H1 (cell line): ENCODE results near the gene LRRTM4. TPM values are rescaled to one million over a fixed set of nuclear protein-coding genes. Genes with fewer than 3 reads are reported as not detected.

Experiments
- CTCF ChIA-PET: fragments of 300-600 bp; sonication (Branson Sonifier 250); formaldehyde crosslinking; loops from one replicate; lab custom pipeline; 2021; ENCODE audit not compliant: partially characterized antibody; lab: Charles Lee
- POLR2A ChIA-PET: fragments of 300-600 bp; sonication (Branson Sonifier 250); formaldehyde crosslinking; loops from one replicate; lab custom pipeline; 2021; ENCODE audit warnings: inconsistent platforms; ENCODE audit not compliant: partially characterized antibody; lab: Charles Lee
- DNase-seq, 2 experiments: peaks; one replicate each; pipeline versions ENCODE4 v3.0.0 to v3.0.0-alpha.2; 2010 to 2022; ENCODE audit warnings: low spot score in 2 of 2, low read depth in 1 of 2, mixed read lengths in 1 of 2
- FAIRE-seq: peaks from 2 replicates; lab custom pipeline; 2011; peaks lifted over from hg19 to GRCh38; lab: Jason Lieb, UNC
- H2AFZ ChIP-seq: 2 replicates; pipeline ENCODE4 v1.8.1; 2012; ENCODE audit warnings: low read length, inconsistent platforms
- H2AK5ac ChIP-seq: 2 replicates; pipeline ENCODE4 v1.6.1; 2013; ENCODE audit warnings: low read depth, low read length
- H2BK120ac ChIP-seq: replicated peaks from 2 replicates; pipeline ENCODE3; 2013; ENCODE audit warnings: low read depth, low read length, inconsistent platforms
- H2BK12ac ChIP-seq: 2 replicates; pipeline ENCODE4 v1.6.1; 2013; ENCODE audit warnings: low read depth, low read length
- H2BK15ac ChIP-seq: 2 replicates; pipeline ENCODE4 v1.6.1; 2013; ENCODE audit warnings: low read length
- H2BK20ac ChIP-seq: 2 replicates; pipeline ENCODE4 v1.6.1; 2013; ENCODE audit warnings: low read length
- H2BK5ac ChIP-seq: 2 replicates; pipeline ENCODE4 v1.6.1; 2013; ENCODE audit warnings: low read depth, low read length
- H3K14ac ChIP-seq: 2 replicates; pipeline ENCODE4 v1.6.1; 2013; ENCODE audit warnings: inconsistent platforms; ENCODE audit not compliant: insufficient read length
- H3K18ac ChIP-seq: 2 replicates; pipeline ENCODE4 v1.6.1; 2013; ENCODE audit warnings: low read length; ENCODE audit errors: extremely low read depth
- H3K23ac ChIP-seq: 2 replicates; pipeline ENCODE4 v1.6.1; 2013; ENCODE audit warnings: inconsistent platforms; ENCODE audit not compliant: insufficient read length
- H3K23me2 ChIP-seq: 2 replicates; pipeline ENCODE4 v1.6.1; 2013; ENCODE audit warnings: low read depth, low read length
- H3K27ac ChIP-seq: 2 replicates; pipeline ENCODE4 v1.6.1; 2011; ENCODE audit warnings: low read depth, low read length, inconsistent platforms
- H3K27me3 ChIP-seq, 4 experiments: replicated peaks in 1 of 4; 1 replicate in 1 of 4; 2 replicates in 3 of 4; pipeline versions ENCODE4 v1.6.1 to v1.8.1; 2011 to 2013; ENCODE audit warnings: low read length in 3 of 4, mild to moderate bottlenecking in 3 of 4, inconsistent platforms in 2 of 4, mixed read lengths in 2 of 4, moderate library complexity in 1 of 4; ENCODE audit not compliant: control insufficient read depth in 3 of 4, insufficient read depth in 3 of 4; ENCODE audit errors: extremely low read depth in 1 of 4
- H3K36me3 ChIP-seq, 4 experiments: 2 replicates each; pipeline versions ENCODE4 v1.6.1 to v1.8.1; 2011 to 2013; ENCODE audit warnings: mild to moderate bottlenecking in 4 of 4, low read length in 3 of 4, moderate library complexity in 2 of 4, control low read depth in 1 of 4, inconsistent platforms in 1 of 4; ENCODE audit not compliant: insufficient read depth in 4 of 4, control insufficient read depth in 2 of 4
- H3K4ac ChIP-seq: replicated peaks from 2 replicates; pipeline ENCODE3; 2013; ENCODE audit warnings: low read length, low read depth, mixed read lengths, inconsistent platforms; ENCODE audit not compliant: insufficient read length
- H3K4me1 ChIP-seq, 4 experiments: replicated peaks in 1 of 4; 1 replicate in 1 of 4; 2 replicates in 3 of 4; pipeline versions ENCODE4 v1.6.1 to v1.8.1; 2011 to 2013; ENCODE audit warnings: low read length in 3 of 4, inconsistent platforms in 2 of 4, mixed read lengths in 1 of 4; ENCODE audit not compliant: insufficient read depth in 4 of 4, control insufficient read depth in 3 of 4
- H3K4me2 ChIP-seq, 2 experiments: 2 replicates each; pipeline versions ENCODE4 v1.6.1 to v1.8.1; 2011 to 2013; ENCODE audit warnings: low read depth in 2 of 2, low read length in 2 of 2, control low read depth in 1 of 2, inconsistent platforms in 1 of 2, mild to moderate bottlenecking in 1 of 2; ENCODE audit not compliant: insufficient read depth in 1 of 2
- H3K4me3 ChIP-seq, 4 experiments: fragments of 200-600, 300-600 bp in 1 of 4; sonication (generic), shearing (Covaris generic), sonication (Bioruptor Twin) in 1 of 4; 2 replicates each; pipeline versions ENCODE4 v1.5.1 to v1.8.1; 2011 to 2016; ENCODE audit warnings: low read length in 4 of 4, low read depth in 3 of 4, control low read depth in 2 of 4, inconsistent platforms in 2 of 4, mild to moderate bottlenecking in 2 of 4, mixed read lengths in 1 of 4, moderate library complexity in 1 of 4; ENCODE audit not compliant: insufficient read depth in 2 of 4; ENCODE audit errors: extremely low read depth in 1 of 4
- H3K56ac ChIP-seq: replicated peaks from 2 replicates; pipeline ENCODE3; 2013; ENCODE audit warnings: low read depth, mild to moderate bottlenecking, mixed read lengths, low read length, inconsistent platforms; ENCODE audit not compliant: insufficient read length
- H3K79me1 ChIP-seq: 2 replicates; pipeline ENCODE4 v1.6.1; 2013; ENCODE audit warnings: low read depth, low read length, control low read depth
- H3K79me2 ChIP-seq, 2 experiments: 2 replicates each; pipeline versions ENCODE4 v1.6.1 to v1.8.1; 2012 to 2013; ENCODE audit warnings: low read length in 2 of 2, mild to moderate bottlenecking in 2 of 2, inconsistent platforms in 1 of 2; ENCODE audit not compliant: insufficient read depth in 2 of 2, control insufficient read depth in 1 of 2
- H3K9ac ChIP-seq, 4 experiments: replicated peaks in 1 of 4; 1 replicate in 1 of 4; 2 replicates in 3 of 4; pipeline versions ENCODE4 v1.6.1 to v1.8.1; 2011 to 2013; ENCODE audit warnings: low read depth in 3 of 4, low read length in 3 of 4, control low read depth in 2 of 4, mild to moderate bottlenecking in 2 of 4, moderate library complexity in 2 of 4, inconsistent platforms in 1 of 4; ENCODE audit errors: extremely low read depth in 1 of 4
- H3K9me3 ChIP-seq, 2 experiments: 2 replicates each; pipeline versions ENCODE4 v1.6.1 to v1.8.1; 2012 to 2013; ENCODE audit warnings: mild to moderate bottlenecking in 2 of 2, moderate library complexity in 2 of 2, control low read depth in 1 of 2, inconsistent platforms in 1 of 2, low read depth in 1 of 2, low read length in 1 of 2, mixed read lengths in 1 of 2; ENCODE audit not compliant: insufficient read depth in 2 of 2
- H4K20me1 ChIP-seq, 2 experiments: replicated peaks in 1 of 2; 2 replicates each; pipeline versions ENCODE3 to v1.8.1; 2011 to 2013; ENCODE audit warnings: inconsistent platforms in 2 of 2, low read length in 2 of 2, mild to moderate bottlenecking in 1 of 2; ENCODE audit not compliant: insufficient read depth in 2 of 2, control insufficient read depth in 1 of 2
- H4K5ac ChIP-seq: 2 replicates; pipeline ENCODE4 v1.6.1; 2013; ENCODE audit warnings: low read length, low read depth, mixed read lengths, inconsistent platforms; ENCODE audit not compliant: insufficient read length
- H4K8ac ChIP-seq: 2 replicates; pipeline ENCODE4 v1.8.0; 2013; ENCODE audit warnings: mild to moderate bottlenecking, moderate library complexity, low read length, inconsistent platforms; ENCODE audit not compliant: insufficient read depth; ENCODE audit errors: extremely low read depth
- H4K91ac ChIP-seq: replicated peaks from 2 replicates; pipeline ENCODE3; 2013; ENCODE audit warnings: low read length, mixed read lengths, inconsistent platforms; ENCODE audit not compliant: insufficient read length
- MAFK ChIP-seq: IDR thresholded peaks from 2 replicates; pipeline ENCODE4 v1.6.1; 2012; ENCODE audit warnings: low read depth, mild to moderate bottlenecking, improper control_type of control experiment, low read length
- NANOG ChIP-seq: IDR thresholded peaks from 2 replicates; pipeline ENCODE4 v1.6.1; 2011; ENCODE audit warnings: low read length, low read depth, mild to moderate bottlenecking, inconsistent platforms; ENCODE audit not compliant: insufficient read depth, poor library complexity, severe bottlenecking
- RXRA ChIP-seq: IDR thresholded peaks from 2 replicates; pipeline ENCODE4 v1.6.1; 2011; ENCODE audit warnings: low read depth, mild to moderate bottlenecking, low read length, moderate library complexity; ENCODE audit not compliant: insufficient read depth
- SUZ12 ChIP-seq: fragments of 200-600 bp; sonication (generic); IDR thresholded peaks from 2 replicates; pipeline ENCODE4 v1.6.1; 2012; ENCODE audit warnings: mild to moderate bottlenecking, inconsistent platforms, low read length, moderate library complexity, mixed read lengths
- WGBS, 2 experiments: shearing (Covaris generic) in 1 of 2; methylation state at CpG; one replicate each; pipeline versions ENCODE4 v1.1.6 to v1.1.7; 2013 to 2015; ENCODE audit warnings: low lambda C conversion rate in 2 of 2, mixed read lengths in 2 of 2, inconsistent platforms in 1 of 2, low coverage in 1 of 2, missing lambda C conversion rate in 1 of 2; ENCODE audit not compliant: insufficient replicate concordance in 2 of 2, insufficient coverage in 1 of 2, insufficient read length in 1 of 2; ENCODE audit errors: extremely low coverage in 1 of 2, missing lambda C conversion rate in 1 of 2; 5-methylcytosine and 5-hydroxymethylcytosine counted together
- polyA plus RNA-seq, 7 experiments: library from polyadenylated mRNA; depleted of rRNA in 3 of 7; stranded (reverse) in 5 of 7; unstranded in 2 of 7; fragments of >200 nt in 5 of 7; fragments of 200-250 nt in 2 of 7; gene quantifications; 1 replicate in 5 of 7; 2 replicates in 1 of 7; 4 replicates in 1 of 7; pipeline versions ENCODE4 v1.2.1 to v1.2.3, GENCODE V29; 2011 to 2013; ENCODE audit warnings: missing spikeins in 2 of 7, mixed read lengths in 2 of 7
- total RNA-seq: library from RNA; stranded (reverse); fragmentation: NEBNext Ultra II Directional; extraction: Animal tissue kit (Norgen Biotek cat#: 25700); gene quantifications from 2 replicates; pipeline ENCODE4 v1.2.1, GENCODE V29; 2021

The LRRTM4 gene
- total and polyA plus RNA-seq, 2 of the 8 experiments (the other 6 are each of a cell fraction or from before 2014, with no cell fraction given) = 3.6 to 9.5 TPM

GRCh38 chr2:77046339-77046738 lies 475.8 kb downstream of the LRRTM4 start:
- Histone ChIP-seq H3K56ac (no peak overlapping the region), H3K79me1 (no peaks in the 10 kb centered on the region), H2BK5ac (no peak overlapping the region), H3K27me3 (no peaks in the 10 kb centered on the region), H3K36me3 (no peaks in the 10 kb centered on the region), H3K18ac (no peak overlapping the region), H3K4me3 (no peak overlapping the region), H2BK15ac (no peak overlapping the region), H2AFZ (no peak overlapping the region), H4K8ac (no peak overlapping the region), H4K5ac (no peak overlapping the region), H3K27ac (no peak overlapping the region), H4K20me1 (no peaks in the 10 kb centered on the region), H3K4me1 (no peaks in the 10 kb centered on the region), H2BK120ac (no peak overlapping the region), H3K23me2 (no peaks in the 10 kb centered on the region), H3K9ac (no peak overlapping the region), H3K79me2 (no peaks in the 10 kb centered on the region), H3K9me3 (peaks cover 2 to 7% of the 10 kb centered on the region in 2 experiments; a peak in 2 of 4 replicates), H2AK5ac (no peak overlapping the region), H2BK12ac (no peak overlapping the region), H2BK20ac (no peak overlapping the region), H4K91ac (no peak overlapping the region), H3K14ac (no peak overlapping the region), H3K4me2 (no peak overlapping the region), H3K4ac (no peak overlapping the region), H3K23ac (no peak overlapping the region)
- CTCF ChIA-PET = no interaction called here
- FAIRE-seq (no peak), DNase-seq (no peak)
- no peak for TF ChIP-seq NANOG
- TF ChIP-seq SUZ12 = no peak
- TF ChIP-seq RXRA = no peak
- TF ChIP-seq MAFK = no peak
- WGBS, 2 experiments = 94% methylated on average over 1 of the region's 1 CpG; no CpG with 5 or more reads in 1 of the 2 experiments
- POLR2A ChIA-PET = no interaction called here
